Body of pancreas (tissue), 4 donors: ENCODE results near the gene EN1. TPM values are rescaled to one million over a fixed set of nuclear protein-coding genes. Genes with fewer than 3 reads are reported as not detected.

Source experiments
- ATAC-seq: fragments of 150-250 bp; one replicate; pipeline ENCODE4 v1.9.1; 2016
- DNase-seq, 4 donors: peaks; one replicate each; pipeline ENCODE4 v3.0.0-alpha.2; 2019
- H3K27ac ChIP-seq, 4 donors: fragments of 200-600 bp; sonication (generic); 1 replicate in 3 of 4; 2 replicates in 1 of 4; pipeline versions ENCODE4 v1.5.1 to v1.6.1; 2016 to 2019; ENCODE audit warnings: mild to moderate bottlenecking in 1 of 4, mixed read lengths in 1 of 4, moderate library complexity in 1 of 4
- H3K27me3 ChIP-seq, 2 donors: fragments of 200-600 bp; sonication (generic); one replicate each; pipeline ENCODE4 v1.6.0; 2016; ENCODE audit warnings: mild to moderate bottlenecking in 1 of 2
- H3K36me3 ChIP-seq, 2 donors: fragments of 200-600 bp; sonication (generic); replicated peaks in 1 of 2; 2 replicates each; pipeline ENCODE4 v1.5.1; 2016; ENCODE audit warnings: low read depth in 2 of 2; ENCODE audit not compliant: insufficient read depth in 1 of 2
- H3K4me1 ChIP-seq: fragments of 200-600 bp; sonication (generic); one replicate; pipeline ENCODE4 v1.6.0; 2016
- H3K4me3 ChIP-seq, 2 donors: fragments of 200-600 bp; sonication (generic); 1 replicate in 1 of 2; 2 replicates in 1 of 2; pipeline ENCODE4 v1.5.1; 2016 to 2019
- H3K9me3 ChIP-seq, 3 donors: fragments of 200-600 bp; sonication (generic); 1 replicate in 2 of 3; 2 replicates in 1 of 3; pipeline ENCODE4 v1.5.1; 2016
- CTCF ChIP-seq, 7 experiments: fragments of 450-650 bp in 4 of 7; fragments of 200-600 bp in 3 of 7; sonication (generic) in 3 of 7; IDR thresholded peaks; one replicate each; pipeline ENCODE4 v1.5.1; 2016 to 2019; ENCODE audit warnings: antibody characterized with exemption in 7 of 7
- POLR2A ChIP-seq, 3 donors: fragments of 450-650 bp; IDR thresholded peaks; one replicate each; pipeline ENCODE4 v1.6.1; 2016; ENCODE audit warnings: antibody characterized with exemption in 3 of 3, mild to moderate bottlenecking in 2 of 3
- WGBS, 2 donors: methylation state at CpG; one replicate each; pipeline ENCODE4 v1.1.5; 2017; 5-methylcytosine and 5-hydroxymethylcytosine counted together
- intact Hi-C: fragments of 100-400 bp; cut with DNase I; formaldehyde crosslinking; loops from one replicate; pipeline ENCODE4 v1.15.1; 2023
- total RNA-seq, 2 donors: library from RNA; depleted of rRNA; stranded (reverse); fragments of >200 nt; gene quantifications; one replicate each; pipeline ENCODE4 v1.1.0, GENCODE V29; 2016

Gene EN1
- not detected for total RNA-seq

DNA sequence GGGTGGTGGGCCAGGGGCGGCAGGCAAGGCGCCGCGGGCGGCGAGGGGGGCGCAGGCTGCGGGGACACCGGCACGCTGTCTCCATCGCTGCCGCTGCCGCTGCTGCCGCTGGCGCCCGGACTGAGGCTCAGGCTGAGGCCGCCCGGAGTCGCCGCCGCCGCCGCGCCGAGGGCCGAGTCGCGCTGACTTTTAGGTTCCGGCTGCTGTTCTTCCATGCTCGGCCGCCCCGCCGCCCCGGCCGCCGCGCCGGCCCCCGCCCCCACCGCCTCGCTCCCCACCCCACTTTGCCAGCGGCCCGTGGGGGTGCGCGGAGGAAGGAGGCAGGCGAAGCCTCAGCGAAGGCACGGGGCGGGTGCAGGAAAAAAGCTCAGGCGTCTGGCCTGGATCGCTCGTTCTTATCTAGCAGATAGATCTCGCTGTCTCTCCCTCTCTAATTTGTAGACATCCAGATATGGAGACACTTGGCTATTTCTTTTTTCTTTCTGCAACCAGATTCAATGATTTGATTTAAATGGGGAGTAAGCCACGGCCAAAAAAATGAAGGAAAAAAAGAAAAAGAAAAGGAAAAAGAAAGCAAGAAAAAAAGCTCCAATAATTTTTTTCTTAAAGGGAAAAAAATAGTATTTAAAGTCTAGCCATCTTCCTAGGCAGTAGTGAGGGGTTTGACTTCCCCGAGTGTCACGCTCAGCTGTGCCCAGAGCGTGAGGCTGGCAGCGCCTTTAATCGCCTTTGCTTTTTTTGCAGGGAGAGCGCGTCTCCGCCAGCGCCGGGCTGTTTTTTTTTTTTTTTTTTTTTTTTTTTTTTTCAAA is at the start of gene EN1:
EN1 (minus strand) TSS at position 696 of the 809 bp plus-strand sequence; CDS start at position 215, 481 bp downstream.
- no peak for DNase-seq
- Histone ChIP-seq H3K36me3 (no peaks in the 10 kb centered on the region), H3K27ac (no peak within 1 kb of the TSS), H3K9me3 (no peaks in the 10 kb centered on the region), H3K4me3 (no peak within 1 kb of the TSS), H3K4me1 (peaks cover 49% of the 10 kb centered on the region), H3K27me3 (peaks cover 0 to 61% of the 10 kb centered on the region in 2 donors)
- intact Hi-C loops, result no loop called here
- 4 to 7% methylated on average over 21 to 53 of the region's 64 CpGs for WGBS, 2 donors
- ATAC-seq, result no peak
- TF ChIP-seq POLR2A (IDR thresholded peaks at IDR 0.05) (no peak), CTCF (IDR thresholded peaks at IDR 0.05) (no peak)

DNA sequence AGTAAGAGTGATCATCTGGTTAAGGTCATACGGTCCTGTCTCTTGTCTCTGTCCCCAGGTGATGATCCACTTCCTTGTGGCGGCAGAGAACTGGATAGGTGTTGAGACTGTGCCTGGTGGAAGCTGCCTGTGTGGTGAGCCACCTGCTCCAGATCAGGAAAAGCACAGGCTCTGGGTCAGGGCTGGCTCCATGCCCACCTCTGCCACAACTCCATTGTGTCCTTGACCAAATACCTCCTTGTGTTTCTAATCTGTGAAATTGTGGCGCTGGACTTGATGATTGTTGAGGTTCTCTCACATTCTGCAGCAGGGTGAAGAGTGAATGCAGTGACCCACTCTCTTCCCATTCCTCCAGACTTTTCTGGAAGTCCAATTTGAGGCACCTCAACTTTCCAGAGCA is 45.7 kb upstream of the EN1 start:
- Histone ChIP-seq H3K36me3 (no peaks in the 10 kb centered on the region), H3K27me3 (no peaks in the 10 kb centered on the region), H3K4me1 (no peaks in the 10 kb centered on the region), H3K27ac (no peak overlapping the region), H3K4me3 (no peak overlapping the region), H3K9me3 (peaks cover 0 to 10% (median 0%) of the 10 kb centered on the region in 3 donors)
- no peak for TF ChIP-seq POLR2A (IDR thresholded peaks at IDR 0.05)
- WGBS, 2 donors, result 51 to 62% methylated on average over 2 to 3 of the region's 3 CpGs
- DNase-seq, result peak in 3 of 4 donors; percentile 39 to 66 (median 57)
- no peak for ATAC-seq
- intact Hi-C loops, result no loop called here

GRCh38 chr2:118889995-118890394 is 42.5 kb upstream of the EN1 start:
- ATAC-seq, result no peak
- intact Hi-C loops, result loop anchor here (10.0 kb wide), 1 partner anchor 395 kb away; no protein-coding TSS in a partner anchor

GRCh38 chr2:118883792-118884191 is 36.3 kb upstream of the EN1 start:
- no peak overlapping the region for H3K27ac ChIP-seq
- intact Hi-C loops, result loop anchor here (10.0 kb wide), 1 partner anchor 401 kb away; no protein-coding TSS in a partner anchor
- no peak for ATAC-seq
- no peak for TF ChIP-seq POLR2A (IDR thresholded peaks at IDR 0.05)
- no peak for TF ChIP-seq CTCF (IDR thresholded peaks at IDR 0.05)
- no peaks in the 10 kb centered on the region for H3K36me3 ChIP-seq
- no peak overlapping the region for H3K4me3 ChIP-seq
- DNase-seq, result no peak
- WGBS, 2 donors, result 85 to 100% methylated on average over 4 of the region's 4 CpGs
- peaks cover 6% of the 10 kb centered on the region for H3K4me1 ChIP-seq
- H3K27me3 ChIP-seq, result no peaks in the 10 kb centered on the region
- H3K9me3 ChIP-seq, result no peaks in the 10 kb centered on the region

More at GRCh38 chr2:118889995-118890394, 42.5 kb upstream of the EN1 start:
- TF ChIP-seq POLR2A (IDR thresholded peaks at IDR 0.05) (no peak), CTCF (IDR thresholded peaks at IDR 0.05) (no peak)
- Histone ChIP-seq H3K4me3 (no peak overlapping the region), H3K36me3 (no peaks in the 10 kb centered on the region), H3K27me3 (no peaks in the 10 kb centered on the region), H3K27ac (no peak overlapping the region), H3K9me3 (peaks cover 0 to 10% (median 0%) of the 10 kb centered on the region in 3 donors), H3K4me1 (no peaks in the 10 kb centered on the region)
- no peak for DNase-seq
- 53 to 63% methylated on average over 1 of the region's 1 CpG for WGBS, 2 donors

- TF ChIP-seq CTCF (IDR thresholded peaks at IDR 0.05) (peak; percentile 83 to 97 (median 90)), POLR2A (IDR thresholded peaks at IDR 0.05) (no peak)
Observed at GRCh38 chr2:118882693-118883336, 35.4 kb upstream of the EN1 start.

More at GRCh38 chr2:118882693-118883336, 35.4 kb upstream of the EN1 start:
- peak; percentile 85 for ATAC-seq
- no peaks in the 10 kb centered on the region for H3K27me3 ChIP-seq
- intact Hi-C loops, result loop anchor here (10.0 kb wide), 1 partner anchor 402 kb away; no protein-coding TSS in a partner anchor
- H3K4me1 ChIP-seq, result peaks cover 6% of the 10 kb centered on the region
- no peaks in the 10 kb centered on the region for H3K36me3 ChIP-seq
- peak; percentile 68 to 74 (median 70) for DNase-seq
- no peak overlapping the region for H3K4me3 ChIP-seq
- no peaks in the 10 kb centered on the region for H3K9me3 ChIP-seq
- H3K27ac ChIP-seq, result no peak overlapping the region
- WGBS, 2 donors, result 13 to 14% methylated on average over 16 to 17 of the region's 17 CpGs
